IMR-90 (cell line): ENCODE results near the gene NACA. TPM values are rescaled to one million over a fixed set of nuclear protein-coding genes. Genes with fewer than 3 reads are reported as not detected.

Experiments
- ATAC-seq: fragments of 200-7000 bp; cut with Tn5 transposase; 2 replicates; pipeline ENCODE4 v1.9.1; 2020; ENCODE audit warnings: low read depth, mild to moderate bottlenecking, moderate library complexity
- BruUV-seq: library from RNA; stranded (reverse); fragments of 400-500 nt; replicated peaks from 2 replicates; lab custom pipeline; 2021; lab: Mats Ljungman, UMichigan
- CTCF ChIA-PET: fragments of 300-600 bp; formaldehyde crosslinking; extraction: SDS; loops from one replicate; lab custom pipeline; 2021; ENCODE audit warnings: antibody characterized with exemption; lab: Yijun Ruan, JAX
- POLR2A ChIA-PET: fragments of 300-600 bp; sonication (Branson Sonifier 250); formaldehyde crosslinking; loops from one replicate; lab custom pipeline; 2022; ENCODE audit warnings: antibody characterized with exemption; ENCODE audit not compliant: unreplicated experiment; lab: Charles Lee
- DNase-seq: peaks from one replicate; pipeline ENCODE4 v3.0.0; 2013
- H2AFZ ChIP-seq: replicated peaks from 2 replicates; pipeline ENCODE3; 2013; ENCODE audit warnings: low read length, mild to moderate bottlenecking; ENCODE audit not compliant: poor library complexity
- H2AK5ac ChIP-seq: 2 replicates; pipeline ENCODE4 v1.6.1; 2013; ENCODE audit warnings: low read depth, low read length, inconsistent platforms
- H2AK9ac ChIP-seq: replicated peaks from 2 replicates; pipeline ENCODE3; 2013; ENCODE audit warnings: mild to moderate bottlenecking, low read depth, low read length, moderate library complexity; ENCODE audit not compliant: poor library complexity
- H2BK120ac ChIP-seq: 2 replicates; pipeline ENCODE4 v1.6.1; 2013; ENCODE audit warnings: low read depth, low read length, inconsistent platforms
- H2BK15ac ChIP-seq: 3 replicates; pipeline ENCODE4 v1.6.1; 2013; ENCODE audit warnings: low read depth, low read length, inconsistent platforms
- H2BK20ac ChIP-seq: 2 replicates; pipeline ENCODE4 v1.6.1; 2013; ENCODE audit warnings: low read depth, mild to moderate bottlenecking, inconsistent platforms, low read length, moderate library complexity
- H2BK5ac ChIP-seq: 2 replicates; pipeline ENCODE4 v1.6.1; 2013; ENCODE audit warnings: mild to moderate bottlenecking, low read depth, low read length, inconsistent platforms; ENCODE audit not compliant: poor library complexity, severe bottlenecking
- H3K14ac ChIP-seq: replicated peaks from 2 replicates; pipeline ENCODE4 v1.6.1; 2013; ENCODE audit warnings: low read depth, low read length, inconsistent platforms
- H3K18ac ChIP-seq: 2 replicates; pipeline ENCODE4 v1.6.1; 2013; ENCODE audit warnings: low read depth, low read length, control low read depth
- H3K23ac ChIP-seq: 2 replicates; pipeline ENCODE4 v1.6.1; 2013; ENCODE audit warnings: low read depth, low read length, inconsistent platforms
- H3K27ac ChIP-seq: 2 replicates; pipeline ENCODE4 v1.5.1; 2013; ENCODE audit warnings: mild to moderate bottlenecking, control low read depth, low read length; ENCODE audit not compliant: insufficient read depth
- H3K27me3 ChIP-seq: 2 replicates; pipeline ENCODE4 v1.6.1; 2013; ENCODE audit warnings: low read length; ENCODE audit not compliant: control insufficient read depth, insufficient read depth
- H3K36me3 ChIP-seq: 2 replicates; pipeline ENCODE4 v1.6.1; 2013; ENCODE audit warnings: low read length, mixed read lengths; ENCODE audit not compliant: control insufficient read depth, insufficient read depth
- H3K4ac ChIP-seq: 2 replicates; pipeline ENCODE4 v1.6.1; 2013; ENCODE audit warnings: low read depth, low read length, inconsistent platforms
- H3K4me1 ChIP-seq: 2 replicates; pipeline ENCODE4 v1.6.1; 2013; ENCODE audit warnings: low read length, mixed read lengths; ENCODE audit not compliant: control insufficient read depth, insufficient read depth
- H3K4me2 ChIP-seq: 2 replicates; pipeline ENCODE4 v1.6.1; 2013; ENCODE audit warnings: low read depth, mild to moderate bottlenecking, control low read depth, low read length, moderate library complexity
- H3K4me3 ChIP-seq: 2 replicates; pipeline ENCODE4 v1.5.1; 2013; ENCODE audit warnings: low read depth, mild to moderate bottlenecking, control low read depth, low read length, moderate library complexity; ENCODE audit not compliant: insufficient read depth
- H3K56ac ChIP-seq: 2 replicates; pipeline ENCODE4 v1.6.1; 2013; ENCODE audit warnings: low read length, inconsistent platforms; ENCODE audit not compliant: insufficient read depth; ENCODE audit errors: extremely low read depth
- H3K79me1 ChIP-seq, 2 experiments: 2 replicates each; pipeline ENCODE4 v1.6.1; 2013; ENCODE audit warnings: low read length in 2 of 2, inconsistent platforms in 1 of 2, low read depth in 1 of 2
- H3K9ac ChIP-seq: 2 replicates; pipeline ENCODE4 v1.6.1; 2013; ENCODE audit warnings: low read depth, low read length, control low read depth
- H3K9me1 ChIP-seq: 2 replicates; pipeline ENCODE4 v1.6.1; 2013; ENCODE audit warnings: low read length, inconsistent platforms; ENCODE audit not compliant: insufficient read depth
- H3K9me3 ChIP-seq: 2 replicates; pipeline ENCODE4 v1.6.1; 2013; ENCODE audit warnings: low read length; ENCODE audit not compliant: control insufficient read depth, insufficient read depth
- H4K20me1 ChIP-seq: 2 replicates; pipeline ENCODE4 v1.6.1; 2013; ENCODE audit warnings: low read length, inconsistent platforms; ENCODE audit not compliant: insufficient read depth
- H4K5ac ChIP-seq: 2 replicates; pipeline ENCODE4 v1.6.1; 2013; ENCODE audit warnings: mild to moderate bottlenecking, low read depth, low read length, control low read depth
- H4K8ac ChIP-seq, 2 experiments: 2 replicates each; pipeline ENCODE4 v1.6.1; 2013; ENCODE audit warnings: low read depth in 2 of 2, low read length in 2 of 2, control low read depth in 1 of 2, inconsistent platforms in 1 of 2
- H4K91ac ChIP-seq: 2 replicates; pipeline ENCODE4 v1.6.1; 2013; ENCODE audit warnings: low read depth, low read length, inconsistent platforms; ENCODE audit not compliant: insufficient read depth
- BHLHE40 ChIP-seq: fragments of 150-350 bp; IDR thresholded peaks from 2 replicates; pipeline ENCODE4 v1.6.1; 2016; ENCODE audit warnings: mild to moderate bottlenecking, low read depth, low read length
- CTCF ChIP-seq: conservative IDR thresholded peaks from 2 replicates; pipeline ENCODE4 v1.5.1; 2012; ENCODE audit warnings: mild to moderate bottlenecking, low read depth, low read length, improper control_type of control experiment
- FOS ChIP-seq: fragments of 150-350 bp; IDR thresholded peaks from 2 replicates; pipeline ENCODE4 v1.6.1; 2016; ENCODE audit warnings: low read depth, low read length
- MXI1 ChIP-seq: IDR thresholded peaks from 2 replicates; pipeline ENCODE4 v1.6.1; 2012; ENCODE audit warnings: low read depth, mild to moderate bottlenecking, low read length, moderate library complexity, borderline replicate concordance
- NFE2L2 ChIP-seq: fragments of 150-350 bp; IDR thresholded peaks from 2 replicates; pipeline ENCODE4 v1.6.1; 2016; ENCODE audit warnings: low read depth, mild to moderate bottlenecking, low read length
- RAD21 ChIP-seq: IDR thresholded peaks from 2 replicates; pipeline ENCODE4 v1.6.1; 2012; ENCODE audit warnings: low read length, improper control_type of control experiment
- RCOR1 ChIP-seq: IDR thresholded peaks from 2 replicates; pipeline ENCODE4 v1.6.1; 2012; ENCODE audit warnings: mild to moderate bottlenecking, low read length, improper control_type of control experiment; ENCODE audit not compliant: insufficient replicate concordance
- WGBS, 2 experiments: methylation state at CpG; one replicate each; pipeline versions ENCODE4 v1.1.5 to v1.1.7; 2013; ENCODE audit warnings: missing lambda C conversion rate in 2 of 2; ENCODE audit not compliant: insufficient read length in 1 of 2; ENCODE audit errors: extremely low coverage in 2 of 2; 5-methylcytosine and 5-hydroxymethylcytosine counted together
- dilution Hi-C: fragments of 300-500 bp; cut with HindIII; formaldehyde crosslinking; loops from one replicate; pipeline ENCODE4 v1.14.3; 2018; ENCODE audit warnings: low sequenced_read_pairs; ENCODE audit not compliant: unreplicated experiment
- in situ Hi-C: fragments of 300-500 bp; cut with MboI; formaldehyde crosslinking; loops from 3 replicates; pipeline ENCODE4 v1.14.3; 2019; ENCODE audit warnings: low sequenced_read_pairs, inconsistent platforms, mixed read lengths
- intact Hi-C: fragments of 100-400 bp; cut with micrococcal nuclease; formaldehyde crosslinking; loops from 2 replicates; pipeline ENCODE4 v1.10.0; 2022
- polyA plus RNA-seq, 3 experiments: library from polyadenylated mRNA; depleted of rRNA; stranded (reverse); fragments of >200 nt; gene quantifications; 2 replicates each; pipeline ENCODE4 v1.2.3, GENCODE V29; 2012; ENCODE audit warnings: low replicate concordance in 1 of 3
- total RNA-seq: library from RNA; depleted of rRNA; stranded (reverse); fragments of >200 nt; gene quantifications from 2 replicates; pipeline ENCODE4 v1.2.3, GENCODE V29; 2012
- TF ChIP-seq, protein P1 (sequence below): fragments of 150-350 bp; IDR thresholded peaks from 2 replicates; pipeline ENCODE4 v1.6.1; 2017; ENCODE audit warnings: mild to moderate bottlenecking, antibody characterized with exemption, low read length, low read depth
- TF ChIP-seq, protein P2 (sequence below): fragments of 150-350 bp; IDR thresholded peaks from 2 replicates; pipeline ENCODE4 v1.6.1; 2016; ENCODE audit warnings: low read depth, mild to moderate bottlenecking, low read length, moderate library complexity, borderline replicate concordance

The NACA gene
- total and polyA plus RNA-seq, 2 of the 4 experiments (the other 2 are of a cell fraction) = 662 to 1,223 TPM

DNA sequence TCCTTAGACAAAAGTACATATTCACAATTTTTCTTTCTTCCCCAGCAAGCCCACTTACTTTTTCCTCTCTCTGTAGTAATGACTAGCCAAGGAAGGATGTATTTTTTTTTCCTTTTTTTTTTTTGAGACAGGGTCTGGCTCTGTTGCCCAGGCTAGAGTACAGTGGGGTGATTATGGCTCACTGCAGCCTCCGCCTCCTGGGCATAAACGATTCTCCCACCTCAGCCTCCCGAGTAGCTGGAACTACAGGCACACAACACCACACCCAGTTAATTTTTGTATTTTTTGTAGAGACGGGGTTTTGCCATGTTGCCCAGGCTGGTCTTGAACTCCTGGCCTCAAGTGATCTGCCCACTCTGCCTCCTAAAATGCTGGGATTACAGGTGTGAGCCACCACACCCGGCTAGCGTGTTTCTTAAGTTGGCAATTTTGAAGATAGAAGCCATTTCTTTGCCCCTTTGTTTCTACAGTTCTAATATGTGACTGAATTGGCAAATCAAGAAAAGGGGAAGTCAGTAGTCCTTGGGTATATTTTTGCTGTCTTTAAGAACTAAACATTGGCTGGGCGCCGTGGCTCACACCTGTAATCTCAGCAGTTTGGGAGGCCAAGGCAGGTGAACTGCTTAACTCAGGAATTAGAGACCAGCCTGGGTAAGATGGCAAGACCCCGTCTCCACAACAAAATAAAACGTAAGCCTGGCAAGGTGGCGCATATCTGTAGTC lies 3.2 kb upstream of the NACA start:
- no peak overlapping the region for H2AK5ac ChIP-seq
- no peak overlapping the region for H4K5ac ChIP-seq
- H3K4me1 ChIP-seq = no peaks in the 10 kb centered on the region
- no peak overlapping the region for H4K91ac ChIP-seq
- DNase-seq (no peak), ATAC-seq (no peak)
- no peaks in the 10 kb centered on the region for H3K9me1 ChIP-seq
- POLR2A ChIA-PET = no interaction called here
- no peak overlapping the region for H3K9ac ChIP-seq
- H3K18ac ChIP-seq = no peak overlapping the region
- H3K79me1 ChIP-seq = peaks cover 0 to 9% of the 10 kb centered on the region in 2 experiments; a peak in 1 of 4 replicates
- no peak overlapping the region for H3K4ac ChIP-seq
- no peak overlapping the region for H2BK20ac ChIP-seq
- no peak overlapping the region for H3K27ac ChIP-seq
- peaks cover 3% of the 10 kb centered on the region; the same call in 1 of the 2 replicates for H3K36me3 ChIP-seq
- dilution Hi-C loops = no loop called here
- in situ Hi-C loops = no loop called here
- CTCF ChIA-PET = no interaction called here
- TF ChIP-seq, protein P1, sequence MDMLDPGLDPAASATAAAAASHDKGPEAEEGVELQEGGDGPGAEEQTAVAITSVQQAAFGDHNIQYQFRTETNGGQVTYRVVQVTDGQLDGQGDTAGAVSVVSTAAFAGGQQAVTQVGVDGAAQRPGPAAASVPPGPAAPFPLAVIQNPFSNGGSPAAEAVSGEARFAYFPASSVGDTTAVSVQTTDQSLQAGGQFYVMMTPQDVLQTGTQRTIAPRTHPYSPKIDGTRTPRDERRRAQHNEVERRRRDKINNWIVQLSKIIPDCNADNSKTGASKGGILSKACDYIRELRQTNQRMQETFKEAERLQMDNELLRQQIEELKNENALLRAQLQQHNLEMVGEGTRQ = no peak
- TF ChIP-seq FOS = no peak
- no peak for TF ChIP-seq MXI1
- TF ChIP-seq CTCF = no peak
- TF ChIP-seq NFE2L2 = no peak
- TF ChIP-seq BHLHE40 = no peak
- no peak for TF ChIP-seq RCOR1
- TF ChIP-seq, protein P2, sequence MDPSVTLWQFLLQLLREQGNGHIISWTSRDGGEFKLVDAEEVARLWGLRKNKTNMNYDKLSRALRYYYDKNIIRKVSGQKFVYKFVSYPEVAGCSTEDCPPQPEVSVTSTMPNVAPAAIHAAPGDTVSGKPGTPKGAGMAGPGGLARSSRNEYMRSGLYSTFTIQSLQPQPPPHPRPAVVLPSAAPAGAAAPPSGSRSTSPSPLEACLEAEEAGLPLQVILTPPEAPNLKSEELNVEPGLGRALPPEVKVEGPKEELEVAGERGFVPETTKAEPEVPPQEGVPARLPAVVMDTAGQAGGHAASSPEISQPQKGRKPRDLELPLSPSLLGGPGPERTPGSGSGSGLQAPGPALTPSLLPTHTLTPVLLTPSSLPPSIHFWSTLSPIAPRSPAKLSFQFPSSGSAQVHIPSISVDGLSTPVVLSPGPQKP = no peak
- TF ChIP-seq RAD21 = no peak
- no peak overlapping the region for H3K4me3 ChIP-seq
- H2AK9ac ChIP-seq = no peak overlapping the region
- no peak overlapping the region for H3K4me2 ChIP-seq
- no peak overlapping the region for H2AFZ ChIP-seq
- H3K27me3 ChIP-seq = no peaks in the 10 kb centered on the region
- no peak overlapping the region for H4K8ac ChIP-seq
- H3K9me3 ChIP-seq = no peaks in the 10 kb centered on the region
- BruUV-seq = no TSS peak
- peaks cover 9% of the 10 kb centered on the region; the same call in 1 of the 2 replicates for H4K20me1 ChIP-seq
- intact Hi-C loops = no loop called here
- no peak overlapping the region for H3K23ac ChIP-seq
- no peak overlapping the region for H2BK120ac ChIP-seq
- H3K56ac ChIP-seq = no peak overlapping the region
- no peak overlapping the region for H3K14ac ChIP-seq
- 100% methylated on average over 2 of the region's 11 CpGs; no CpG with 5 or more reads in 1 of the 2 experiments for WGBS, 2 experiments
- no peak overlapping the region for H2BK5ac ChIP-seq
- H2BK15ac ChIP-seq = no peak overlapping the region
